WTC11 (cell line): ENCODE data around the gene BMP8B.

ENCODE experiments used
- CTCF ChIP-seq: fragments of 200-600 bp; IDR thresholded peaks from 2 replicates; pipeline ENCODE4 v1.8.0; 2022; ENCODE audit warnings: antibody characterized with exemption
- ELF4 ChIP-seq: sonication (generic); formaldehyde crosslinking; IDR thresholded peaks from 2 replicates; pipeline ENCODE4 v1.8.1; 2022; ENCODE audit warnings: low read depth, mild to moderate bottlenecking, moderate library complexity, missing genetic modification reagents
- ETV6 ChIP-seq: sonication (generic); formaldehyde crosslinking; IDR thresholded peaks from 2 replicates; pipeline ENCODE4 v1.8.1; 2022; ENCODE audit warnings: mild to moderate bottlenecking, missing genetic modification reagents
- FOXP4 ChIP-seq: sonication (generic); formaldehyde crosslinking; IDR thresholded peaks from 2 replicates; pipeline ENCODE4 v1.8.0; 2022; ENCODE audit warnings: mild to moderate bottlenecking, missing genetic modification reagents
- GABPB1 ChIP-seq: sonication (generic); formaldehyde crosslinking; IDR thresholded peaks from 2 replicates; pipeline ENCODE4 v1.8.1; 2023; ENCODE audit warnings: mild to moderate bottlenecking, missing genetic modification reagents
- HMGXB4 ChIP-seq: sonication (generic); formaldehyde crosslinking; IDR thresholded peaks from 2 replicates; pipeline ENCODE4 v1.8.1; 2023; ENCODE audit warnings: mild to moderate bottlenecking, moderate library complexity, missing genetic modification reagents
- NFYB ChIP-seq: sonication (generic); formaldehyde crosslinking; conservative IDR thresholded peaks from 2 replicates; pipeline ENCODE4 v1.8.0; 2022; ENCODE audit warnings: low read depth, missing genetic modification reagents
- NR3C1 ChIP-seq: sonication (generic); formaldehyde crosslinking; conservative IDR thresholded peaks from 2 replicates; pipeline ENCODE4 v1.8.1; 2023; ENCODE audit warnings: low read depth, mild to moderate bottlenecking, missing genetic modification reagents
- PREB ChIP-seq: sonication (generic); formaldehyde crosslinking; IDR thresholded peaks from 2 replicates; pipeline ENCODE4 v1.8.1; 2022; ENCODE audit warnings: mild to moderate bottlenecking, missing genetic modification reagents, moderate library complexity, borderline replicate concordance
- TCF7 ChIP-seq: sonication (generic); formaldehyde crosslinking; IDR thresholded peaks from 2 replicates; pipeline ENCODE4 v1.8.0; 2022; ENCODE audit warnings: mild to moderate bottlenecking, low read depth, missing genetic modification reagents, moderate library complexity
- TEAD4 ChIP-seq: sonication (generic); formaldehyde crosslinking; IDR thresholded peaks from 2 replicates; pipeline ENCODE4 v1.8.0; 2022; ENCODE audit warnings: mild to moderate bottlenecking, missing genetic modification reagents
- TP53 ChIP-seq: sonication (generic); formaldehyde crosslinking; IDR thresholded peaks from 2 replicates; pipeline ENCODE4 v1.8.1; 2023; ENCODE audit warnings: mild to moderate bottlenecking, missing genetic modification reagents
- ZNF121 ChIP-seq: sonication (generic); formaldehyde crosslinking; IDR thresholded peaks from 2 replicates; pipeline ENCODE4 v1.8.0; 2023; ENCODE audit warnings: missing genetic modification reagents
- TF ChIP-seq, protein P1 (sequence below): sonication (generic); formaldehyde crosslinking; IDR thresholded peaks from 2 replicates; pipeline ENCODE4 v1.8.0; 2022; ENCODE audit warnings: mild to moderate bottlenecking, missing genetic modification reagents

- peak; percentile 87 for TF ChIP-seq CTCF
- no peak for TF ChIP-seq TP53 (CRISPR knock-in tag)
- TF ChIP-seq TEAD4: no peak
- TF ChIP-seq NR3C1: no peak
- TF ChIP-seq PREB (CRISPR knock-in tag): no peak
- no peak for TF ChIP-seq FOXP4
- TF ChIP-seq, protein P1, sequence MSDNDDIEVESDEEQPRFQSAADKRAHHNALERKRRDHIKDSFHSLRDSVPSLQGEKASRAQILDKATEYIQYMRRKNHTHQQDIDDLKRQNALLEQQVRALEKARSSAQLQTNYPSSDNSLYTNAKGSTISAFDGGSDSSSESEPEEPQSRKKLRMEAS: no peak; the same call in 1 of the 2 replicates
- no peak for TF ChIP-seq TCF7 (CRISPR knock-in tag)
- TF ChIP-seq HMGXB4 (CRISPR knock-in tag): no peak
- no peak for TF ChIP-seq ETV6
- TF ChIP-seq GABPB1: no peak
- no peak for TF ChIP-seq NFYB (CRISPR knock-in tag)
- no peak for TF ChIP-seq ZNF121 (CRISPR knock-in tag)
- no peak for TF ChIP-seq ELF4 (CRISPR knock-in tag)
These were observed 11.3 kb upstream of the BMP8B start for GRCh38 chr1:39799770-39800470.
